Ishikawa (cell line): Measurements from ENCODE around the gene DCBLD2.

ENCODE experiments used
- CEBPB ChIP-seq: IDR thresholded peaks from 2 replicates; pipeline ENCODE4 v1.6.1; 2012
- CREB1 ChIP-seq: IDR thresholded peaks from 2 replicates; pipeline ENCODE4 v1.6.1; 2012; ENCODE audit warnings: low read depth
- EGR1 ChIP-seq: IDR thresholded peaks from 2 replicates; pipeline ENCODE4 v1.6.1; 2012
- EP300 ChIP-seq: IDR thresholded peaks from 2 replicates; pipeline ENCODE4 v1.6.1; 2012; ENCODE audit warnings: borderline replicate concordance
- FOXM1 ChIP-seq: IDR thresholded peaks from 2 replicates; pipeline ENCODE4 v1.6.1; 2012; ENCODE audit warnings: low read depth, borderline replicate concordance
- MAX ChIP-seq: IDR thresholded peaks from 2 replicates; pipeline ENCODE4 v1.6.1; 2012
- NFIC ChIP-seq: IDR thresholded peaks from 2 replicates; pipeline ENCODE4 v1.6.1; 2012
- RAD21 ChIP-seq: IDR thresholded peaks from 2 replicates; pipeline ENCODE4 v1.6.1; 2012; ENCODE audit warnings: low read depth
- REST ChIP-seq: IDR thresholded peaks from 2 replicates; pipeline ENCODE4 v1.6.1; 2012; ENCODE audit warnings: low read depth, mild to moderate bottlenecking
- TAF1 ChIP-seq: IDR thresholded peaks from 2 replicates; pipeline ENCODE4 v1.6.1; 2012; ENCODE audit warnings: low read depth, mild to moderate bottlenecking
- TCF12 ChIP-seq: IDR thresholded peaks from 2 replicates; pipeline ENCODE4 v1.6.1; 2012; ENCODE audit warnings: low read depth
- TEAD4 ChIP-seq: IDR thresholded peaks from 2 replicates; pipeline ENCODE4 v1.6.1; 2012
- USF1 ChIP-seq: IDR thresholded peaks from 2 replicates; pipeline ENCODE4 v1.6.1; 2012
- YY1 ChIP-seq: IDR thresholded peaks from 2 replicates; pipeline ENCODE4 v1.6.1; 2012; ENCODE audit warnings: low read depth
- ZBTB7A ChIP-seq: IDR thresholded peaks from 2 replicates; pipeline ENCODE4 v1.6.1; 2012; ENCODE audit warnings: low read depth

The DCBLD2 gene

GRCh38 chr3:98801043-98801747, 100.3 kb downstream of the DCBLD2 start:
- TF ChIP-seq EGR1 (no peak), RAD21 (peak; percentile 19; the same call in 1 of the 2 replicates)

- TF ChIP-seq TAF1 (no peak), YY1 (no peak), EP300 (no peak), USF1 (no peak), CEBPB (no peak)
Observed at GRCh38 chr3:98800401-98800800, 101.1 kb downstream of the DCBLD2 start.

- TF ChIP-seq REST (no peak), USF1 (no peak), YY1 (no peak), EP300 (no peak), TAF1 (no peak), NFIC (no peak), TEAD4 (no peak), ZBTB7A (no peak), EGR1 (no peak), CEBPB (no peak), TCF12 (no peak), MAX (no peak), CREB1 (no peak), RAD21 (no peak), FOXM1 (no peak)
Observed at GRCh38 chr3:98799479-98799878, 102.0 kb downstream of the DCBLD2 start.

GRCh38 chr3:98798820-98799219, 102.7 kb downstream of the DCBLD2 start:
- TF ChIP-seq MAX (no peak), USF1 (no peak), ZBTB7A (no peak), RAD21 (no peak), TCF12 (no peak), CREB1 (no peak), CEBPB (no peak), TEAD4 (no peak), NFIC (no peak), REST (no peak), YY1 (no peak), TAF1 (no peak), EGR1 (no peak), EP300 (no peak), FOXM1 (no peak)

GRCh38 chr3:98797905-98798304, 103.6 kb downstream of the DCBLD2 start:
- TF ChIP-seq FOXM1: no peak
- TF ChIP-seq EP300: no peak
- no peak for TF ChIP-seq RAD21
- TF ChIP-seq CEBPB: no peak
- no peak for TF ChIP-seq TAF1
- TF ChIP-seq YY1: no peak
- no peak for TF ChIP-seq REST
- no peak for TF ChIP-seq MAX
- no peak for TF ChIP-seq NFIC
- no peak for TF ChIP-seq ZBTB7A
- TF ChIP-seq EGR1: no peak
- no peak for TF ChIP-seq TCF12
- no peak for TF ChIP-seq USF1
- no peak for TF ChIP-seq TEAD4
